IPS-18c (cell line): ENCODE measurements around the gene CDK16.
"Not testable (repeated sequence)": the region's sequence is repeated elsewhere in the genome, so short reads cannot be mapped to it uniquely, and the experiment has no call there.

ENCODE experiments used
- H3K4me3 ChIP-seq: 2 replicates; pipeline ENCODE4 v1.7.0; 2013; ENCODE audit warnings: low read depth, mild to moderate bottlenecking, low read length, moderate library complexity; ENCODE audit not compliant: insufficient read depth
- H3K9me3 ChIP-seq: one replicate; pipeline ENCODE4 v1.6.1; 2013; ENCODE audit warnings: mild to moderate bottlenecking, low read length, moderate library complexity; ENCODE audit not compliant: control insufficient read depth, insufficient read depth

Gene CDK16

GRCh38 chrX:47232803-47233332, 14.4 kb downstream of the CDK16 start, which contains the start of gene USP11:
Gene USP11 (plus strand): TSS chrX:47233009. CDS start chrX:47233044, 35 bp downstream.
- peak within 1 kb of the TSS; percentile 90 for H3K4me3 ChIP-seq
- peaks cover 2% of the 10 kb centered on the region for H3K9me3 ChIP-seq

- Histone ChIP-seq H3K9me3 (peaks cover 2% of the 10 kb centered on the region), H3K4me3 (peak overlapping the region; percentile 90)
Measured at GRCh38 chrX:47233333-47234113, 15.0 kb downstream of the CDK16 start.

GRCh38 chrX:47234583-47234982, 16.1 kb downstream of the CDK16 start:
- no peak overlapping the region for H3K4me3 ChIP-seq

GRCh38 chrX:47235691-47236103, 17.2 kb downstream of the CDK16 start:
- Histone ChIP-seq H3K9me3 (no peaks in the 10 kb centered on the region), H3K4me3 (no peak overlapping the region)

More at GRCh38 chrX:47234583-47234982, 16.1 kb downstream of the CDK16 start:
- H3K9me3 ChIP-seq = no peaks in the 10 kb centered on the region

GRCh38 chrX:47239199-47239598, 20.7 kb downstream of the CDK16 start:
- H3K4me3 ChIP-seq = no peak overlapping the region
- no peaks in the 10 kb centered on the region for H3K9me3 ChIP-seq

GRCh38 chrX:47239898-47240545, 21.5 kb downstream of the CDK16 start:
- Histone ChIP-seq H3K4me3 (no peak overlapping the region), H3K9me3 (peaks cover under 1% of the 10 kb centered on the region)

- peaks cover 2% of the 10 kb centered on the region for H3K9me3 ChIP-seq
- no peak overlapping the region for H3K4me3 ChIP-seq
Measured at GRCh38 chrX:47240619-47241018, 22.1 kb downstream of the CDK16 start.

- H3K9me3 ChIP-seq = peaks cover 2% of the 10 kb centered on the region
- no peak overlapping the region for H3K4me3 ChIP-seq
Measured at GRCh38 chrX:47241201-47242011, 22.9 kb downstream of the CDK16 start.

GRCh38 chrX:47242321-47242720, 23.8 kb downstream of the CDK16 start:
- Histone ChIP-seq H3K9me3 (peaks cover 2% of the 10 kb centered on the region), H3K4me3 (no peak overlapping the region)

- Histone ChIP-seq H3K9me3 (peaks cover 2% of the 10 kb centered on the region), H3K4me3 (no peak overlapping the region)
Measured at GRCh38 chrX:47243351-47243750, 24.9 kb downstream of the CDK16 start.

- no peak overlapping the region for H3K4me3 ChIP-seq
- H3K9me3 ChIP-seq = peaks cover 4% of the 10 kb centered on the region
Measured at GRCh38 chrX:47244676-47245075, 26.2 kb downstream of the CDK16 start.

GRCh38 chrX:47245156-47245555, 26.7 kb downstream of the CDK16 start:
- H3K4me3 ChIP-seq = no peak overlapping the region
- H3K9me3 ChIP-seq = peaks cover 4% of the 10 kb centered on the region

GRCh38 chrX:47247206-47247998, 28.9 kb downstream of the CDK16 start:
- no peak overlapping the region for H3K4me3 ChIP-seq
- peaks cover 4% of the 10 kb centered on the region for H3K9me3 ChIP-seq

- Histone ChIP-seq H3K9me3 (peaks cover 4% of the 10 kb centered on the region), H3K4me3 (no peak overlapping the region)
Measured at GRCh38 chrX:47247999-47248320, 29.5 kb downstream of the CDK16 start.

GRCh38 chrX:47248576-47248975, 30.1 kb downstream of the CDK16 start:
- Histone ChIP-seq H3K4me3 (no peak overlapping the region), H3K9me3 (peaks cover 4% of the 10 kb centered on the region)

- H3K4me3 ChIP-seq = no peak overlapping the region
- peaks cover 4% of the 10 kb centered on the region for H3K9me3 ChIP-seq
Measured at GRCh38 chrX:47250017-47250347, 31.5 kb downstream of the CDK16 start.

- not testable (repeated sequence) for H3K4me3 ChIP-seq, H3K9me3 ChIP-seq
Measured at GRCh38 chrX:47257620-47258019, 39.1 kb downstream of the CDK16 start.
